Thyroid gland (tissue), 4 donors: Measurements from ENCODE around the gene SLC25A36. TPM values are rescaled to one million over a fixed set of nuclear protein-coding genes. Genes with fewer than 3 reads are reported as not detected.

Source experiments
- DNase-seq, 2 donors: peaks; one replicate each; pipeline ENCODE4 v3.0.0-alpha.2; 2019
- H3K27ac ChIP-seq, 3 donors: fragments of 200-600 bp; sonication (generic); 1 replicate in 2 of 3; 2 replicates in 1 of 3; pipeline ENCODE4 v1.5.1; 2016 to 2019; ENCODE audit warnings: mild to moderate bottlenecking in 1 of 3, moderate library complexity in 1 of 3
- H3K27me3 ChIP-seq: fragments of 200-600 bp; sonication (generic); one replicate; pipeline ENCODE4 v1.5.1; 2019
- H3K36me3 ChIP-seq, 2 donors: fragments of 200-600 bp; sonication (generic); one replicate each; pipeline ENCODE4 v1.5.1; 2016 to 2019
- H3K4me1 ChIP-seq, 2 donors: fragments of 200-600 bp; sonication (generic); one replicate each; pipeline ENCODE4 v1.5.1; 2017 to 2019
- H3K4me3 ChIP-seq, 3 donors: fragments of 200-600 bp; sonication (generic); replicated peaks in 1 of 3; 1 replicate in 2 of 3; 2 replicates in 1 of 3; pipeline ENCODE4 v1.5.1; 2016; ENCODE audit warnings: mild to moderate bottlenecking in 1 of 3
- H3K9me3 ChIP-seq: fragments of 200-600 bp; sonication (generic); one replicate; pipeline ENCODE4 v1.5.1; 2017
- CTCF ChIP-seq, 6 experiments: fragments of 200-600 bp in 3 of 6; fragments of 450-650 bp in 3 of 6; sonication (generic) in 3 of 6; IDR thresholded peaks; one replicate each; pipeline ENCODE4 v1.5.1; 2016 to 2019; ENCODE audit warnings: antibody characterized with exemption in 6 of 6, mild to moderate bottlenecking in 2 of 6, inconsistent platforms in 1 of 6, moderate library complexity in 1 of 6
- POLR2A ChIP-seq, 2 donors: fragments of 450-650 bp; IDR thresholded peaks; one replicate each; pipeline ENCODE4 v1.6.1; 2017; ENCODE audit warnings: antibody characterized with exemption in 2 of 2, mild to moderate bottlenecking in 2 of 2, moderate library complexity in 1 of 2
- WGBS, 2 donors: methylation state at CpG; one replicate each; pipeline ENCODE4 v1.1.5; 2017; 5-methylcytosine and 5-hydroxymethylcytosine counted together
- intact Hi-C: fragments of 100-400 bp; cut with DNase I; formaldehyde crosslinking; loops from one replicate; pipeline ENCODE4 v1.15.1; 2023
- total RNA-seq, 4 donors: library from RNA; depleted of rRNA; stranded (reverse); fragments of >200 nt; gene quantifications; one replicate each; pipeline ENCODE4 v1.2.3, GENCODE V29; 2016

SLC25A36 gene
- total RNA-seq, 4 donors from 2014 or later: 102 to 226 (median 145) TPM

- H3K9me3 ChIP-seq: no peaks in the 10 kb centered on the region
- no peak overlapping the region for H3K4me3 ChIP-seq
- 98% methylated on average over 1 of the region's 1 CpG for WGBS, 2 donors
- no peaks in the 10 kb centered on the region for H3K27me3 ChIP-seq
- TF ChIP-seq CTCF (IDR thresholded peaks at IDR 0.05): no peak
- no peak for TF ChIP-seq POLR2A (IDR thresholded peaks at IDR 0.05)
- no peak for DNase-seq
- no peaks in the 10 kb centered on the region for H3K36me3 ChIP-seq
- intact Hi-C loops: loop anchor here (10.0 kb wide), 1 partner anchor 98 kb away; no protein-coding TSS in a partner anchor
- no peaks in the 10 kb centered on the region for H3K4me1 ChIP-seq
- H3K27ac ChIP-seq: no peak overlapping the region
Measured at GRCh38 chr3:141006344-141006743, 64.7 kb downstream of the SLC25A36 start.

- Histone ChIP-seq H3K4me1 (no peaks in the 10 kb centered on the region), H3K36me3 (no peaks in the 10 kb centered on the region), H3K27me3 (no peaks in the 10 kb centered on the region), H3K27ac (no peak overlapping the region), H3K9me3 (no peaks in the 10 kb centered on the region), H3K4me3 (no peak overlapping the region)
- WGBS, 2 donors: 76 to 77% methylated on average over 3 of the region's 3 CpGs
- DNase-seq: no peak
- TF ChIP-seq CTCF (IDR thresholded peaks at IDR 0.05) (no peak), POLR2A (IDR thresholded peaks at IDR 0.05) (no peak)
- intact Hi-C loops: loop anchor here (10.0 kb wide), 1 partner anchor 95 kb away; no protein-coding TSS in a partner anchor
Measured at GRCh38 chr3:141009496-141009895, 67.9 kb downstream of the SLC25A36 start.

GRCh38 chr3:141011232-141011996 lies 69.8 kb downstream of the SLC25A36 start:
- TF ChIP-seq POLR2A (IDR thresholded peaks at IDR 0.05): no peak
- peak; percentile 16 to 72 (median 36) for TF ChIP-seq CTCF (IDR thresholded peaks at IDR 0.05)
- intact Hi-C loops: loop anchor here (10.0 kb wide), 1 partner anchor 173 kb away; no protein-coding TSS in a partner anchor
- Histone ChIP-seq H3K36me3 (no peaks in the 10 kb centered on the region), H3K27me3 (no peaks in the 10 kb centered on the region), H3K27ac (no peak overlapping the region), H3K9me3 (no peaks in the 10 kb centered on the region), H3K4me1 (no peaks in the 10 kb centered on the region), H3K4me3 (no peak overlapping the region)
- 21% methylated on average over 13 of the region's 13 CpGs for WGBS, 2 donors
- DNase-seq: peak; percentile 66 to 68

GRCh38 chr3:141011997-141012262 lies 70.3 kb downstream of the SLC25A36 start:
- Histone ChIP-seq H3K27me3 (no peaks in the 10 kb centered on the region), H3K4me1 (no peaks in the 10 kb centered on the region), H3K4me3 (no peak overlapping the region), H3K27ac (no peak overlapping the region), H3K9me3 (no peaks in the 10 kb centered on the region), H3K36me3 (no peaks in the 10 kb centered on the region)
- intact Hi-C loops: loop anchor here (10.0 kb wide), 1 partner anchor 173 kb away; no protein-coding TSS in a partner anchor
- DNase-seq: no peak
- WGBS, 2 donors: 63 to 72% methylated on average over 4 of the region's 4 CpGs
- TF ChIP-seq POLR2A (IDR thresholded peaks at IDR 0.05) (no peak), CTCF (IDR thresholded peaks at IDR 0.05) (no peak)

GRCh38 chr3:141012571-141012970 lies 70.9 kb downstream of the SLC25A36 start:
- Histone ChIP-seq H3K9me3 (no peaks in the 10 kb centered on the region), H3K27ac (no peak overlapping the region), H3K27me3 (no peaks in the 10 kb centered on the region), H3K36me3 (no peaks in the 10 kb centered on the region), H3K4me3 (no peak overlapping the region), H3K4me1 (no peaks in the 10 kb centered on the region)
- TF ChIP-seq POLR2A (IDR thresholded peaks at IDR 0.05): no peak
- TF ChIP-seq CTCF (IDR thresholded peaks at IDR 0.05): no peak
- WGBS, 2 donors: 94 to 96% methylated on average over 2 of the region's 2 CpGs
- no peak for DNase-seq
- intact Hi-C loops: loop anchor here (10.0 kb wide), 1 partner anchor 172 kb away; no protein-coding TSS in a partner anchor
